Measurements from ENCODE around the gene ARHGAP22.

ARHGAP22 gene

DNA sequence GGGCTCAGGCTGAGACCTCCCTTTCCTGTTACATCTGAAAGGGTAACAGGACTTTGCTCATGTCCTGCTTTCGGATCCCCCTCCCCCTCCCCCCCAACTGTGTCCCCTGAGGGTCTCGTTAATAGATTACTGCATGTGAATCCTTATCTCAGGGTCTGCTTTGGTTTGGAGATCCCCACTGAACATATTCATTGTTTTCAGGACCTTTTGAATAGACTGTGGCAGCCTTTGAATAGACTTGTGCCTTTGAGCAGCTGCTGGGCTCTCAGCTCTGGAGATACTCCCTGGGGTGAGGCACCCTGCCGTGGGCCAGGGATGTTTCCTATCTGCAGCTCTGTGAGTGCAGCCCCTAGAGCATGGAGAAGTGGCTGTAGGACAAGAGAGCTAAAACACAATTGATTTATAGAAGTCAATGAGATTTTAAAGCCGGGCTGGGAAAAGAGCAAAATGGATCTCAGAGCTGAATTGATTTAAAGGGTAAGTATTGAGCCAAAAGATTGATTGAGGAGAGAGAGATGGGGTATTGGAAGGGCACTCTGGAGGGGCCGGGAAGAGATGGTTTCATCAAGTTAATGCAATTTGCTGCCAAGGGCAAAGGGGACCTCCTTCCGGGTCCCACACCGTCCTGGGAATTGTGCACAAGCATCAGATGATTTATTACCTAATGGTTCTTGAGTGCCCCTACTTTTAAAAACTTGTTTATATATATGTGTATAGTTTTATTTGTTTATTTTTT is 9.9 kb downstream of the ARHGAP22 start:
- no peak overlapping the region for H3K4me3 ChIP-seq (ENCODE audit: low read length)
- no peak for DNase-seq (ENCODE audit: low read depth, low spot score)

DNA sequence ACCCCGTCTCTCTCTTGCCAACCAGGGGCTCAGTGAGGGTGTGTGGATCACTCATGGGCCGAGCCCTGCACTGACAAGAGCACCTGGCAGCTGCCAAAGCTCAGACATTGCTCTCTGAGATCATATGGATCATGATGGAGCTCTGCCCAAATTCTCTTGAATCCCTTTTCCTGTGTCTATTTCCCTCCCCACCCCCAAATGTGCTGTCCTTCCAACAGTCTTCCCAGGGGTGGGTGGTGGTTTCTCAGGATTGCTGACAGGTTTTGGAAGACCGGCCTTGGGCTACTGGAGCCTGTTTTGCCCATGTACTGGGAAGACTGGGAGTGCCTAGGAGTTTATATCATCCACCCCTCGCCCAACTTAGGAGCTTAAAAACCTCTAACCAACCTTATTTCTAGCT is 10.5 kb downstream of the ARHGAP22 start:
- no peak for DNase-seq (ENCODE audit: low read depth, low spot score)
- no peak overlapping the region for H3K4me3 ChIP-seq (ENCODE audit: low read length)

DNA sequence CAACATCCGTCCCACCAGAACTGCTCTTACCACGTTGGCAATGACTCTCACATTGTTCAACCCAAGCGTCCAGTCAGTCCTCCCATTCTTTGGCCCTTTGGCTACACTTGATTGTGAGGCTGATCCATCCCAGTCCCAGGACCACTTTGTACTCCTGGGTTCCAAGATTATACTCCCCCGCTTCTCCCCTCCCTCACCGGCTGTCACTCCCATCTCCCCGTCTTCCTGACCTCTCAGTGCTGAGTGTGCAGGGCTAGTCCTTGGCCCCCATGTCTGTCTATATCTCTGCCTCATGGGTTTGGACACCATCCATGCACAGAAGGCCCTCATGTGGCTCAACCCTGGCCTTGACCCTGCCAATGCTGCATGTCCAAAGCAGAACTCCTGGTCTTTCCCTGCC is 12.5 kb downstream of the ARHGAP22 start:
- DNase-seq (ENCODE audit: low read depth, low spot score), result no peak
- H3K4me3 ChIP-seq (ENCODE audit: low read length), result no peak overlapping the region

DNA sequence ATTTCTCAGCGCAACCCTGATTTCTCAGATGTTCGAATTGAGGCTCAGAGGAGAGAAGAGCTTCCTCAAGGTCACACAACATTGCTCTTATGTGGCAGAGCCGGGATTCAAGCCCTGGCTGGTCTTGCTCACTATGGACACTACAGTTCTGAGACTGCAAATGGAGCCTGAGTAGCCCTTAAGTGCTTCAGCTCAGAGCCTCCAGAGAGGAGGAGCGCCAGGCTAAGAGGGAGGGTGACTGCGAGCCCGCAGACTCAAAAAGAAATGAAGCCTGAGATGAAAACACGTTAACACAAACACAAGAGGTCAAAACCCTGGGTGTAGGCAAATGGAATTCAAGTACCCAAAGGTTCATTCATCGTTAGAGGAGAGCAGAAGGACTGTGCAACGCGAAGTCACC is 13.9 kb downstream of the ARHGAP22 start:
- DNase-seq (ENCODE audit: low read depth, low spot score), result no peak
- H3K4me3 ChIP-seq (ENCODE audit: low read length), result no peak overlapping the region

DNA sequence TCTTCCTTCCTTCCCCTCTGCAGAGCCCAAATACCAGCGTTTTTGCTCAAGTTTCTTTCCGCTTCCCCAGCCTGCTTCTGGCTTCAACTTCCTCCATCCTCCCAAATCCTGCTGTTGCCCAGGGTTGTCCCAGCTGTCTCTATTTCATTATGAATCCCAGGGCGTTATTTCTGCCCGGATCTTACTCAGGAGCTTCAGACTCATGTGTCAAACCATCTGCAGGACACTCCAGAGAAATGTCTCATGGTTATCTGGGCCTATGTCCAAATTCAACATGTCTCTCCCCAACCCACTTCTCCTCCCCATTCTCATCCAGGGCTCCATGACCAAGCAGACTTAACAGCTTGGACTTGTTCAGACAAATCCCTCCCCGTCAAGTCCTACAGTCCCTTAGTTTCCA is 15.6 kb downstream of the ARHGAP22 start:
- H3K4me3 ChIP-seq (ENCODE audit: low read length), result no peak overlapping the region
- DNase-seq (ENCODE audit: low read depth, low spot score), result no peak

DNA sequence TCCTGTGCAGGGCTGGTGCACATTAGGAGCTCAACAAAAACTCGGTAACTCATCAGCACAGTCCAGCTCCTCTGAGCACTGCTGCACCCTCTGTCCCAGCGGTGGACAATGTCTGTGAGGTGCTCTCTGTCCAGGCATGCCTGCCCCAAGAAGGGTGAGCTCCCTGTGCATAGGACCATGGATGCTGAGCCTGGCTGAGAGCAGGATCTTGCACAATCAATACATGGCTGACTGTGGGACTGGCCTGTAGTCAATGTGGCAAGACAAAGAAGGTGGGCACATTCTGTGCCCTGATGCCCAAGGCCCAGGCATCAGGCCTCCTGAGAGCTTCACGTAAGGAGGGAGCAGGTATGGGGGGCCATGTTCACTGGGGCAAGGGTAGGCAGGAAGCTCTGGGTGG is 17.1 kb downstream of the ARHGAP22 start:
- DNase-seq (ENCODE audit: low read depth, low spot score), result no peak
- no peak overlapping the region for H3K4me3 ChIP-seq (ENCODE audit: low read length)

DNA sequence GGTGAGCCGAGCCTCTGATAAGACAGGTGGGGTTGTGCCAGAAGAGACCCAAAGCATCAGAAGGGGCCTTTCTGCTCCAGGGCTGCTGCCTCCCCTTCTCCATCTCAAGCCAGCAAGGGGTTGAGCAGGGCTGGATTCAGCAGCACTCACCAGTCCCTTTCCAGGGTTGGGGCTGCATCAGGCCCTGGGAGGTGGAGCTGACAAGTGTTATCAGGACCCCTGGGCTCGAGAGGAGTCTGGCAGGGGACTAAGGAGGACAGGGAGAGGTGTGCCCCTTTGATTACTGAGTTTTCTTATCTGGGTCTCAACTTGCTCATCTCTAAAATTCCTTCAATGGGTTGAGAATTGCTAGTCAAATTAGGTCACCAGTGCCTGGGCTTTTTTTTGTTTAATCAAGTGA is 17.8 kb downstream of the ARHGAP22 start:
- no peak for DNase-seq (ENCODE audit: low read depth, low spot score)
- no peak overlapping the region for H3K4me3 ChIP-seq (ENCODE audit: low read length)

DNA sequence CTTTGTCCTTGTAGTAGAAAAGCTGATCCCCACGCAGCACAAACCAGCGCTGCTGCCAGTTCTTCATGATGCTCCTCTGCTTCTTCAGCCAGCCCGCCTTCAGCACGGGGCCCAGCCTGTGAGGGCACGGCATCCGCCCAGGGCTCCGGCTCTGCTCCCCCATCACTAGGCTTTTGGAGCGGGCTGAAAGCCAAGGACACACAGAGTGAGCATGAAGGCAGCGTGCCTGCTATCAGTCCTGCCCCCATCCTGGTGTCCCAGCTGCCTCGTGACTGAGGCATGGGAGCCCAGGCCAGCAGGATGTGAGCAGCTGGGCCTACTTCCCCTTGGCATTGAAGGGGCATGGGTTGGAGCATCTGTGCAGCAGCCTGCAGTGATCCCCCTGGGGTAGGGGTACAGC is 21.9 kb downstream of the ARHGAP22 start:
- DNase-seq (ENCODE audit: low read depth, low spot score), result no peak
- no peak overlapping the region for H3K4me3 ChIP-seq (ENCODE audit: low read length)

DNA sequence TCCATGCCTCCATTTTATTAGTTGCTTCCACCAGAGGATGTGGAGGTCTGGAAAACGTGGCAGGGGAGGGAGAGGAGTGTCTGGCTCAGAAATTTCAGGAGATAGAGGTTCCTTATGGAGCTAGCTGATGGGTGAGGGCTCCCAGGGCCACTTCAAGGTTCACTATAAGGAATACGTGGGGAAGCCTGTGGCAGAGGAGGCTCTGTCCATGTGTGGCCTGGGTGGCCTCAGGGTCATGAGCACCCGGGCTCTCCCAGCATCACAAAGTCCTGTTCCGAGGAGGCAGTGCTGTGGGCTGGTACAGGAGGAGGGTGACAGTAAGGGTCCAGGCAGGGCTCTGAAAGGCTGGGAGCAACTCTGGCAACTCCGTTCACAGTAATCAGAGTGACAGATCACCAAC is 24.6 kb downstream of the ARHGAP22 start:
- DNase-seq (ENCODE audit: low read depth, low spot score), result no peak
- no peak overlapping the region for H3K4me3 ChIP-seq (ENCODE audit: low read length)

DNA sequence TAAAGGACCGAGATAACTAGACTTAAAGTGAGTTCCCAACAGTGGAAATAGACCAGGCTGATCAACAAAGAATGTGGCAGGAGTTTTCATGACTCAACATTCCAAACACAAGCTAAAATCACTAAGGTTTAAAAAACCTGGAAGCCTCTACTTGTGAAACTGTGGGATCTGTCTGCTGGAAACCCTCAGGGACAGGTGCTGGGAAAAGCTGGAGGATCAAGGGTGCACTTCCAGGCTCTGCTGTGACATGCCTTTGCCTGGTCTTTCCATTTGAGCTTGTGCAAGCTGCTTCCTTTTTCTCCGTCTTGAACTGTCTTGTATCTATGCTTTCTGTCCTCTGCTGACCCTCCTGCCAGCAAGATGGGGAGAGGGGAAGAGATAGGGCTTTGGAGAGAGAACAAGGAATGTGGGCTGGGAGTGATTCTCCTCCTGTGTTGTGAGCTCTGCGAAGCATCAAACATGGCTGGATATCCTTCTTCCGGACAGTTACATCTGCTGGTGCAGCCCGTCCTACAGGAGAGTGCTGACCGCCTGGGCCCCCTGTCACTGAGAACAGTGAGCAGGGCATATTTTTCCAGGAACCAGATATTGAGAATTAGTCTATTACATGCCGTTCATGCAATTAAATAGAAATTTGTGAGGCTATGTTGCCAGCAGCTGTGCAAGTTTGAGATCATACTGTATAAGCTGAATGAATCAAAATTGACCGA is 25.5 kb downstream of the ARHGAP22 start:
- no peak overlapping the region for H3K4me3 ChIP-seq (ENCODE audit: low read length)
- DNase-seq (ENCODE audit: low read depth, low spot score), result no peak

DNA sequence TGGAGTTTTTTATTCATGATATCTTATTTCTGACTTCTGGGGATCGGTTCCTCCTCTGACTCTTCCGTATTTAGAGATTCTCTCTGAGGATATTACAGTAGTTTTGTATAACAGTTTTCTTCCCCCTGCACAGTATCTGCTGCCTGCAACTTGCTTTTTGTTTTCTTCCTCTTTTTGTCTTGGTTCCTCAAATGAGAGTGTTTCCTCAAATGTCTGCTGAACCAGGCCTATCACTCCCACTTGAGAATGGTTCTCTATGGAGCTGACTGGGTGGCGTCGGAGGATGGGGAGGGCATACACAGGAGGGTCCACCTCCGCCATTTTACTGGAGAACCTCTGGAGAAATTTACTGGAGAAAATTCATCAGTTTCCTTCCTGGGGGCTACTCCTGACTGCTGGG is 27.7 kb downstream of the ARHGAP22 start:
- no peak for DNase-seq (ENCODE audit: low read depth, low spot score)

DNA sequence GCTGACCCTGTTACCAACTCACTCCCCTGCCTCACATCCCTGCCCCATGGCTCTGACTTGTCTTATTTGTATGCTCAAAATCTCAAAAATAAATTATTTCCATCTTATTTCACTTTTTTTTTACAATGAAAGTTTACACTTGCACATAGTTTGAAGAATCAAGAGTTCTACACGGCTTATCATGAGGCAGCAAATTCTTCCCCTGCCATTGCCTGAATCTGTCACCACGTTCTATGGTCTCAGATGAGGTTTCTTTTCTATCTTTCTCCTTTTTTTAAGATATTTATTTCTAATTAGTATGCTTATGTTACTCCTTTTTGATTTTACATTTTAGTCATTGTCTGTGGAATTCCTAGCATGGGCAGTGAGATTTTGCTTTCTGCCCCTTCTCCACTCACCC is 28.4 kb downstream of the ARHGAP22 start:
- no peak for DNase-seq (ENCODE audit: low read depth, low spot score)
- H3K4me3 ChIP-seq (ENCODE audit: low read length), result no peak overlapping the region

More for the DNA sequence above, 27.7 kb downstream of the ARHGAP22 start:
- H3K4me3 ChIP-seq (ENCODE audit: low read length), result no peak overlapping the region

DNA sequence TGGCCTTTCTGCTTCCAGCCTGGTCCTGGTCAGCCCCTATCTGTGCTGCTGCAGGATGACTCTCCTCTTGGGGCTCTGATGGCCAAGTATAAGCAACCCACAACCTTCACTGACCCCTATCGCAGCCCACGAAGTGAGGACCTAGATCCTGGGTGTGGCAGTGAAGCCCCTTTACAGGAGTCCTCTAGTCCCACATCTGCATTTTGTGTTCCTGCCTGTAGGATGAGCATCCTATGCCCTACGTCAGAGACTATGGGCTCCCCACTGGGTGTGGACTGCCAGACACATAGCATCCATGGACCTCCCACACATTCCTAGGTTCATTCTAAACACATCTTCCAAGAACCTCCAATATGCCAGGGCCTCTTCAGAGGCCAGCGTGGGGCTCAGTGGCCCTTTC is 29.0 kb downstream of the ARHGAP22 start:
- H3K4me3 ChIP-seq (ENCODE audit: low read length), result no peak overlapping the region
- no peak for DNase-seq (ENCODE audit: low read depth, low spot score)

DNA sequence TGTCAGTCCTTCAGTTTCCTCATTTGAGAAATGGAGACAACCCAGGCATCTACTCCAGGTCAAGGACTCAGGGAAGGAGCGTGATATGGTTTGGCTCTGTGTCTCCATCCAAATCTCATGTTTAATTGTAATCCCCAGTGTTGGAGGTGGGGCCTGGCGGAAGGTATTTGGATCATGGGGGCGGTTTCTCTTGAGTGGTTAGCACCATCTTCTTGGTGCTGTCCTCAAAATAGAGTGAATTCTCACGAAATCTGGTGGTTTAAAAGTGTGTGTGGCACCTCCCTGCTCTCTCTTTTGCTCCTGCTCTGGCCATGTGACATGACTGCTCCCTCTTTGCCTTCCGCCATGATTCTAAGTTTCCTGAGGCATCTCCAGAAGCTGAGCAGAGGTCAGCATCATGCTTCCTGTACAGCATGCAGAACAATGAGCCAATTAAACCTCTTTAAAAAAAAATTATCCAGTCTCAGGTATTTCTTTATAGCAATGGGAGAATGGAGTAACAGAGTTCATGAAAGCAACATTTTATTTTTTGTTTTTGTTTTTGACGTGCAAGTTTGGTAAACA is 30.0 kb downstream of the ARHGAP22 start:
- no peak overlapping the region for H3K4me3 ChIP-seq (ENCODE audit: low read length)
- no peak for DNase-seq (ENCODE audit: low read depth, low spot score)

DNA sequence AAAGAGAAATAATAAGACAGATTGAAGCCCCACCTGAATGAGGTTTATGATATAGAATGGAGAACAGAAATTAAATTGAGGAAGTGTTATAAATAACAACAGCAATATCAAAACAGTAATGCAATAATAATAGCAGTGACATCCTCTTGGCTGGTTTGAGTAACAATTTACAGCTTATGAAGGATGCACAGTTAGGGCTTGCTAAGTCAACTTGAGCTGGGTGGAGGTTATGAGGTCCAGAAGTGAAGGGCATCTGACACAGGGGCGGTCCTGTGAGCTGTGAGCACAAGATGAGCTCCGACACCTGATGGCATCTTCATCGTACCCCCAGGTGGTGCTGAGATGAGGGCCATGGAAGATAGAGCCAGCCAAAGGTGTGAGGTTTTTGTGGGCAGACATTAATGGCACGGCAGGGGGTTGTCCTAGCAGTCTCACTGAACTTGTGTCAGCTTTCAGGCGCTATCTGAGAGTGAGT is 30.5 kb downstream of the ARHGAP22 start:
- no peak for DNase-seq (ENCODE audit: low read depth, low spot score)
- H3K4me3 ChIP-seq (ENCODE audit: low read length), result no peak overlapping the region

DNA sequence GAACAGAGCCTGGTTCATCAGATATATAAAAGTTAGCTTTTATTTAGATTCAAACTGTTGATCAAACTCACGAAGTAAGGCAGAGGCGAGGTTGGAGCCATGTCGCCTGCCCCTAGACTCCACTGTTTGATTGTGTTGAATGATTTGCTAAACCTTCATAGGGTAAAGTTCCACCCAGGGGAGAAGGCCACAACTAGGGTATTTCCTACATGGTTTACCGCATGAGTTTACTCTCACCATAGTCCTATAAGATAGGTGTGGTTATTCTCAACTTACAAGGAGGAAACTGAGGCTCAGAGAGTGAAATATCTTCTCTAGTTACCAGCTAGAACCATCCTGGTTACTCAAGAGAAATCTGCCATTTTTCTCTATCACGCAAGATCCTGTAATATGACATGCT is 31.8 kb downstream of the ARHGAP22 start:
- no peak overlapping the region for H3K4me3 ChIP-seq (ENCODE audit: low read length)

DNA sequence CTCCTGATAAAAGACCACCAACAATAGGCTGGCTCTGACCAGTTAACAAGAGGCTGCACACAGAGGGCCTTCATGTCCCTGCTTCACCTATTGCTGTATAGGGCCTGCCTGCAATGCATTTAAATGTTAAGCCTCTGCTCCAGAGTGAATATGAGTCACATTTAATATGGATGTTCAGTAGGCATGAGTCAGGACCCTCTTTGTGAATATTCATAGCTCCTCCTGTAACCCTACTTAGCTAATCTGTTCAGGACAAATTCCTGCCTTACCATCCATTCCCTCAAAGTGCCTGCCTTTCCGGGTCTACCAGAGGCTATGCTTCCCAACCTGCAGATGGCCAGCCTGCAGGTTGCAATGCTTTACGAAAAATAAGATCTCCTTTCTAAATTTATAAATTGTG is 32.5 kb downstream of the ARHGAP22 start:
- DNase-seq (ENCODE audit: low read depth, low spot score), result no peak
- no peak overlapping the region for H3K4me3 ChIP-seq (ENCODE audit: low read length)

More for the DNA sequence above, 31.8 kb downstream of the ARHGAP22 start:
- DNase-seq (ENCODE audit: low read depth, low spot score), result no peak

DNA sequence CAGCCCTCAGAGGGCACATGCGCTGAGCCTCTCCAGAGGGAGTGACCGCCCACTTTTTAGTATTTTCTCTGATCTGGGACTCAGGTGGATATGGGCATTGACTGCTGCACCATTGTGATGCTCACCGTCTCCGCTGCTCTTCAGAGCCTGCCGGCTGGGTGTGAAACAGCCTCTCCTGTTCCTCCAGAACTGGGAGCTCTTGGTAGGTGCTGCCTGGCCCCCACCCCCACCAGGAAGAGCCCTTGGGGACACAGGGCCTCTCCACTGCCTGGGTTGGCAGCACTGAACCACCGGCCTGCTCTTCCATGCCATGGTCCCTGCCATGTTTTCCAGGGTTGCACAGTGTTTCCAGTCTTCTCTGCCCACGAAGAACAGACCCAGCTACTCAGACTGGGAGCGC is 36.3 kb downstream of the ARHGAP22 start:
- H3K4me3 ChIP-seq (ENCODE audit: low read length), result no peak overlapping the region

DNA sequence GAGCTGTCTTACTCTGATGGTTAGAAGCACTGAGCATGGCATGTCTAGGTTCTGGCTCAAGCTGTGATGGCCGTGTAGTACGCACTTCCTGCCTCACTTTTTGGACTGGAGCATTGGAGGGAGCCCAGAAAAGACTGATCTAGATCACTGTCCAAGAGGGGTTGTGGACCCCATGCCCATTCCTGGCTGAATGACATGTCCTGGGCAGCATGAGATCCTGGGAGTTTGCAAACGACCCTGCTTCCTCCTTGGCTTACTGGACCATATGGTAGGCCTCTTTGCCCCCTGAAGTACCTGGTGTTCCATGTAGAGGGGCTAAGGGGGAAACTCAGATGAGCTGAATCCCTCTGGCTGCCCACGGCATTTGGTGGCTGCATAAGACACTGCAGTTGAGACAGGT is 36.7 kb downstream of the ARHGAP22 start:
- DNase-seq (ENCODE audit: low read depth, low spot score), result no peak
- no peak overlapping the region for H3K4me3 ChIP-seq (ENCODE audit: low read length)

More for the DNA sequence above, 36.3 kb downstream of the ARHGAP22 start:
- no peak for DNase-seq (ENCODE audit: low read depth, low spot score)

DNA sequence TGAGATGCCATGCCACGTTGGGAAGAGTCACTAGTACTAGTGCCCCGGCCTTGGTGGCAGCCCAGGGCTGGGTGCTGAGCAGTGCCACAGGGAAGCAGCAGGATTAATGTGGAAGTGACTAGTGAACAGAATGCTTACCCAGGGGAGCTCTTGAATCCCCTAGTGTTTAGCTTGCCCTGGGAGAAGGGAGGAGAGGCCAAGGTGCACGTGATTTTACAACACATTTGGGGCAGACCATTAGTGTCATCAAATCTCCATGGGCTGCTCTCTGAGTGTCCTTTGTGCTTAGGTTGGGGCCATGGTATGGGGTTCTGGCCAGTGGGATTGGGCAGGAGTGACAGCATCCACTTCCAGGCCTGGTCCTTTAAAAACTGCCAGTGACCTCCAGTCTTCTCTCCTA is 37.5 kb downstream of the ARHGAP22 start:
- no peak overlapping the region for H3K4me3 ChIP-seq (ENCODE audit: low read length)
- no peak for DNase-seq (ENCODE audit: low read depth, low spot score)

Measured in Jurkat, Clone E6-1 (cell line).